Panc1 (cell line): Measurements from ENCODE around the gene SIGLEC11. TPM values are rescaled to one million over a fixed set of nuclear protein-coding genes. Genes with fewer than 3 reads are reported as not detected.
A peak's percentile ranks its signal among the peaks of the same experiment; 100 is the strongest.

Source experiments
- ATAC-seq: fragments of 200-7000 bp; cut with Tn5 transposase; 2 replicates; pipeline ENCODE4 v1.9.1; 2020; ENCODE audit warnings: mild to moderate bottlenecking, moderate library complexity
- BruUV-seq: library from RNA; stranded (reverse); fragments of 400-500 nt; replicated peaks from 2 replicates; lab custom pipeline; 2021; lab: Mats Ljungman, UMichigan
- CTCF ChIA-PET: fragments of 300-600 bp; sonication (Branson Sonifier 250); formaldehyde crosslinking; loops from one replicate; lab custom pipeline; 2022; ENCODE audit warnings: antibody characterized with exemption; lab: Charles Lee
- POLR2A ChIA-PET: fragments of 300-600 bp; sonication (Branson Sonifier 250); formaldehyde crosslinking; loops from one replicate; lab custom pipeline; 2022; ENCODE audit warnings: antibody characterized with exemption; lab: Charles Lee
- DNase-seq: peaks from one replicate; pipeline ENCODE4 v3.0.0-alpha.2; 2010; ENCODE audit warnings: low read depth, low spot score
- H3K27ac ChIP-seq: 2 replicates; pipeline ENCODE4 v1.5.1; 2011; ENCODE audit warnings: mild to moderate bottlenecking, low read length, inconsistent platforms
- H3K27me3 ChIP-seq: fragments of 200-500 bp; sonication (Bioruptor generic); 2 replicates; pipeline ENCODE4 v1.6.0; 2014; ENCODE audit warnings: low read length, inconsistent platforms; ENCODE audit not compliant: control insufficient read depth, insufficient read depth
- H3K36me3 ChIP-seq: fragments of 200-500 bp; sonication (Bioruptor generic); 2 replicates; pipeline ENCODE4 v1.5.1; 2014; ENCODE audit warnings: inconsistent platforms, mild to moderate bottlenecking, low read length, moderate library complexity; ENCODE audit not compliant: control insufficient read depth, insufficient read depth
- H3K4me1 ChIP-seq: 2 replicates; pipeline ENCODE4 v1.5.1; 2011; ENCODE audit warnings: inconsistent platforms, mild to moderate bottlenecking, low read length, moderate library complexity; ENCODE audit not compliant: control insufficient read depth, insufficient read depth
- H3K4me3 ChIP-seq, 2 experiments: 2 replicates each; pipeline ENCODE4 v1.5.1; 2011 to 2012; ENCODE audit warnings: low read depth in 2 of 2, low read length in 2 of 2, mild to moderate bottlenecking in 2 of 2, inconsistent platforms in 1 of 2, moderate library complexity in 1 of 2
- H3K9me3 ChIP-seq: fragments of 200-500 bp; sonication (Bioruptor generic); 2 replicates; pipeline ENCODE4 v1.5.1; 2014; ENCODE audit warnings: low read depth, mild to moderate bottlenecking, inconsistent platforms, low read length, moderate library complexity; ENCODE audit not compliant: control insufficient read depth, insufficient read depth
- POLR2AphosphoS5 ChIP-seq: IDR thresholded peaks from 2 replicates; pipeline ENCODE4 v1.6.1; 2012; ENCODE audit warnings: mild to moderate bottlenecking, low read depth, low read length, moderate library complexity
- SIN3A ChIP-seq: IDR thresholded peaks from 2 replicates; pipeline ENCODE4 v1.6.1; 2012; ENCODE audit warnings: low read depth, mild to moderate bottlenecking, low read length, moderate library complexity, borderline replicate concordance; ENCODE audit not compliant: insufficient read depth
- TCF7L2 ChIP-seq: IDR thresholded peaks from 2 replicates; pipeline ENCODE4 v1.6.1; 2011; ENCODE audit warnings: mild to moderate bottlenecking, low read depth, low read length, inconsistent platforms
- in situ Hi-C: cut with HindIII; loops from 2 replicates; pipeline ENCODE4 v1.10.0; 2016; ENCODE audit warnings: low sequenced_read_pairs, low pct_unique_long_range_greater_than_20kb
- intact Hi-C: fragments of 100-400 bp; cut with micrococcal nuclease; formaldehyde crosslinking; loops from one replicate; pipeline ENCODE4 v1.10.0; 2022; ENCODE audit not compliant: unreplicated experiment
- total RNA-seq: library from RNA; stranded (reverse); gene quantifications from one replicate; pipeline ENCODE4 v1.2.1, GENCODE V29; 2021; ENCODE audit not compliant: unreplicated experiment
- TF ChIP-seq, protein P1 (sequence below): fragments of 450-650 bp; IDR thresholded peaks from 2 replicates; pipeline ENCODE4 v1.5.1; 2017; ENCODE audit warnings: mild to moderate bottlenecking
- TF ChIP-seq, protein P2 (sequence below), 2 experiments: IDR thresholded peaks; 2 replicates each; pipeline ENCODE4 v1.6.1; 2011 to 2012; ENCODE audit warnings: low read depth in 2 of 2, control low read depth in 1 of 2, low read length in 1 of 2, mild to moderate bottlenecking in 1 of 2, moderate library complexity in 1 of 2; ENCODE audit not compliant: insufficient read depth in 1 of 2

The SIGLEC11 gene
- total RNA-seq, 1 experiment from 2014 or later, result not detected

DNA sequence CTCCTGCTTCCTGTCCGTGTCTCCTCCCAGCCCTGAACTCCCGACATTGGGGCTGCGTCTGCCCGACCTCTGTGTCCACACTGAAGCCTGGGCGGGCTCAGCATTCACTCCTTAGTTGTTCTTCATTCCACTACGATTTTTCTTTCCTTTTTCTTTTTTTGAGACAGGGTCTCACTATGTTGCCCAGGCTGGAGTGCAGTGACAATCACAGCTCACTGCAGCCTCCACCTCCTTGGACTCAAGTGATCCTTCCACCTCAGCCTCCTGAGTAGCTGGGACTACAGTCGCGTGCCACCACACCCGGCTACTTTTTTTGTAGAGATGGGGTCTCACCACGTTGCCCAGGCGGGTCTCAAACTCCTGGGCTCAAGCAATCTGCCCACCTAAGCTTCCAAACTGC, 23.5 kb upstream of the SIGLEC11 start:
- H3K4me3 ChIP-seq, result no peak overlapping the region
- CTCF ChIA-PET, result no interaction called here
- no peak for DNase-seq
- in situ Hi-C loops (no loop called here), intact Hi-C loops (loop anchor here (2.0 kb wide), 1 partner anchor 48 kb away; no protein-coding TSS in a partner anchor)
- no peaks in the 10 kb centered on the region for H3K36me3 ChIP-seq
- TF ChIP-seq, protein P1, sequence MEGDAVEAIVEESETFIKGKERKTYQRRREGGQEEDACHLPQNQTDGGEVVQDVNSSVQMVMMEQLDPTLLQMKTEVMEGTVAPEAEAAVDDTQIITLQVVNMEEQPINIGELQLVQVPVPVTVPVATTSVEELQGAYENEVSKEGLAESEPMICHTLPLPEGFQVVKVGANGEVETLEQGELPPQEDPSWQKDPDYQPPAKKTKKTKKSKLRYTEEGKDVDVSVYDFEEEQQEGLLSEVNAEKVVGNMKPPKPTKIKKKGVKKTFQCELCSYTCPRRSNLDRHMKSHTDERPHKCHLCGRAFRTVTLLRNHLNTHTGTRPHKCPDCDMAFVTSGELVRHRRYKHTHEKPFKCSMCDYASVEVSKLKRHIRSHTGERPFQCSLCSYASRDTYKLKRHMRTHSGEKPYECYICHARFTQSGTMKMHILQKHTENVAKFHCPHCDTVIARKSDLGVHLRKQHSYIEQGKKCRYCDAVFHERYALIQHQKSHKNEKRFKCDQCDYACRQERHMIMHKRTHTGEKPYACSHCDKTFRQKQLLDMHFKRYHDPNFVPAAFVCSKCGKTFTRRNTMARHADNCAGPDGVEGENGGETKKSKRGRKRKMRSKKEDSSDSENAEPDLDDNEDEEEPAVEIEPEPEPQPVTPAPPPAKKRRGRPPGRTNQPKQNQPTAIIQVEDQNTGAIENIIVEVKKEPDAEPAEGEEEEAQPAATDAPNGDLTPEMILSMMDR, result no peak
- TF ChIP-seq TCF7L2, result no peak
- TF ChIP-seq, protein P2, sequence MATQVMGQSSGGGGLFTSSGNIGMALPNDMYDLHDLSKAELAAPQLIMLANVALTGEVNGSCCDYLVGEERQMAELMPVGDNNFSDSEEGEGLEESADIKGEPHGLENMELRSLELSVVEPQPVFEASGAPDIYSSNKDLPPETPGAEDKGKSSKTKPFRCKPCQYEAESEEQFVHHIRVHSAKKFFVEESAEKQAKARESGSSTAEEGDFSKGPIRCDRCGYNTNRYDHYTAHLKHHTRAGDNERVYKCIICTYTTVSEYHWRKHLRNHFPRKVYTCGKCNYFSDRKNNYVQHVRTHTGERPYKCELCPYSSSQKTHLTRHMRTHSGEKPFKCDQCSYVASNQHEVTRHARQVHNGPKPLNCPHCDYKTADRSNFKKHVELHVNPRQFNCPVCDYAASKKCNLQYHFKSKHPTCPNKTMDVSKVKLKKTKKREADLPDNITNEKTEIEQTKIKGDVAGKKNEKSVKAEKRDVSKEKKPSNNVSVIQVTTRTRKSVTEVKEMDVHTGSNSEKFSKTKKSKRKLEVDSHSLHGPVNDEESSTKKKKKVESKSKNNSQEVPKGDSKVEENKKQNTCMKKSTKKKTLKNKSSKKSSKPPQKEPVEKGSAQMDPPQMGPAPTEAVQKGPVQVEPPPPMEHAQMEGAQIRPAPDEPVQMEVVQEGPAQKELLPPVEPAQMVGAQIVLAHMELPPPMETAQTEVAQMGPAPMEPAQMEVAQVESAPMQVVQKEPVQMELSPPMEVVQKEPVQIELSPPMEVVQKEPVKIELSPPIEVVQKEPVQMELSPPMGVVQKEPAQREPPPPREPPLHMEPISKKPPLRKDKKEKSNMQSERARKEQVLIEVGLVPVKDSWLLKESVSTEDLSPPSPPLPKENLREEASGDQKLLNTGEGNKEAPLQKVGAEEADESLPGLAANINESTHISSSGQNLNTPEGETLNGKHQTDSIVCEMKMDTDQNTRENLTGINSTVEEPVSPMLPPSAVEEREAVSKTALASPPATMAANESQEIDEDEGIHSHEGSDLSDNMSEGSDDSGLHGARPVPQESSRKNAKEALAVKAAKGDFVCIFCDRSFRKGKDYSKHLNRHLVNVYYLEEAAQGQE (IDR thresholded peaks at IDR 0.05; ENCODE audit: insufficient read depth in 1 of 2, low read depth in 2 of 2, low read length in 1 of 2), result no peak
- no peak for TF ChIP-seq POLR2AphosphoS5
- no peak for TF ChIP-seq SIN3A
- H3K4me1 ChIP-seq, result no peaks in the 10 kb centered on the region
- no TSS peak for BruUV-seq
- no peak for ATAC-seq
- no peaks in the 10 kb centered on the region for H3K9me3 ChIP-seq
- POLR2A ChIA-PET, result no interaction called here
- H3K27ac ChIP-seq, result no peak overlapping the region
- H3K27me3 ChIP-seq, result no peaks in the 10 kb centered on the region

DNA sequence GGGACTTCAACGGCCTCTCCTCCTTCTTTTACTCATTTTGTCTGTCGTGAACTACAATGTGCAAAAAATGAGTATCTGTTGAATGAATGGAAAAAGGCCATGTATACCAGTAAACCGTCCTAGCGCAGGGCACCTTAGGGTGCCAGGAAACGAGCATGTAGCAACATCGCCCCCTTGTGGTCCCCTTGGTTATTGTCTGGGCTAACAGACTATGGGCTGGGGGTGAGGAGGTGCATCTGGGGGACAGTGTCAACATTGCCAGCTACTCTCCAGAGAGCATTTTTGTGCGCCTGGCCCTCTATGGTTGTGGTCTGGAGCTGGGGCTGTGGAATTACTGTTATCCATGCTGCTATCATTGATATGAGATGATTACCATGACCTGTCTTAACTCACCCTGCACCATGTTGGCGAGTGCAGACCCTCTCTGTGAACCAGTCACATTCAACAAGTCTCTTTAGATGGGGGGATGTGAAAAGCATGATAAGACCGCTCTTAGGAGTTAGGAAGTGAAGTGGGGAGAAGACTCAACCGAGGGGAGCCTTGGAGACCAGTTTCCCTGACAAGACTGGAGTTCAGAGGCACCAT, 22.8 kb upstream of the SIGLEC11 start:
- Histone ChIP-seq H3K4me1 (no peaks in the 10 kb centered on the region), H3K4me3 (no peak overlapping the region), H3K36me3 (no peaks in the 10 kb centered on the region), H3K9me3 (no peaks in the 10 kb centered on the region), H3K27ac (no peak overlapping the region), H3K27me3 (no peaks in the 10 kb centered on the region)
- BruUV-seq, result no TSS peak
- CTCF ChIA-PET, result no interaction called here
- in situ Hi-C loops (no loop called here), intact Hi-C loops (loop anchor here (2.0 kb wide), 1 partner anchor 47 kb away; no protein-coding TSS in a partner anchor)
- ATAC-seq (peak; percentile 80), DNase-seq (peak; percentile 20)
- TF ChIP-seq POLR2AphosphoS5, result 0 out of 2 replicates have a peak, but pooled peaks have one; percentile 5
- TF ChIP-seq, protein P1, result peak; percentile 89
- no peak for TF ChIP-seq TCF7L2
- no peak for TF ChIP-seq SIN3A
- POLR2A ChIA-PET, result no interaction called here
